ENCODE data around the gene ACAP2. TPM values are rescaled to one million over a fixed set of nuclear protein-coding genes. Genes with fewer than 3 reads are reported as not detected.

ACAP2 gene
- total RNA-seq, 1 donor from 2014 or later = 49.7 TPM

DNA sequence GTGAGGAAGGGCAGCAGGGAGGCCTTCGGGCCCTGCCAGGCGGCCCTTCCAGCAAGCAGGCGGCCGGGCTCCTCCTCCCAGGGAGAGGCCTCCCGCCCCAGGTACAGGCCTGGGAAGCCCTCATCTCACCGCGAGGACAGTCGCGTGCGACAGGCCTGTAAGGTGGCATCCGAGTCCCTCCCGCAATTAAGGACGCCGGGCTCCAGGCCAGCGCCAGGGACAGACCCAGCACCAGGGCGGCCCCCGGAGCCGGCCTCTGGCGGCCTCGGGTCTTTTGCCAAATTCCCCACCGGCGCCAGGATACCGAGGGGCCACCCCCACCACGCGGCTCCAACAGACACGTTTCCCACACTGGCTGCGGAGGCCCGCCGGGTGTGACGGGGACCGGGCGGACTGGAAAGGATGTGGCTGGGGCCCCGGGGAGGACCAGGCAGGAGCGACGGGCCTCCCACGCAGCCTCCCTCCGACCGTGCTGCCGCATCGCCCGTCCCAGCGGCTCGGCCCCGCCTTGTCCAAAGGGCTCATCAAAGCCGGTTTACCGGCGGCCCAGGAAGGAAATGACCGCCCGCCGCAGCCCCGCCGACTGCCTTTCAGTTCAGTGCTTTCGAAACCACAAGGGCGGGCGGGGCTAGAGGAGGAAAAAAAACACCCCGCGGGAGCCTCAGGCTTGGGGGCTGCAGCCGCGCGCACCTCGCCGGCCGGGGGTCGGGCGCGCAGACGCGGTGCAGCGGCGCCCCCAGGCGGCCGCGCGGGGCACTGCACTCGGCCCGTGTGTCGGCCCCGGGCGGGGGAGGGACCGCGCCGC, 183.1 kb downstream of the ACAP2 start:
- Mint-ChIP-seq H3K4me3 (peak overlapping the region; percentile 63), H3K36me3 (no peaks in the 10 kb centered on the region), H3K4me1 (peaks cover 26% of the 10 kb centered on the region), H3K9me3 (no peaks in the 10 kb centered on the region), H3K27ac (peak overlapping the region; percentile 90), H3K27me3 (ENCODE audit: low read depth) (no peaks in the 10 kb centered on the region)
- DNase-seq (ENCODE audit: low spot score in 2 of 2, unreplicated experiment in 2 of 2) = peak; percentile 91 to 94
- TF ChIP-seq, protein P1, sequence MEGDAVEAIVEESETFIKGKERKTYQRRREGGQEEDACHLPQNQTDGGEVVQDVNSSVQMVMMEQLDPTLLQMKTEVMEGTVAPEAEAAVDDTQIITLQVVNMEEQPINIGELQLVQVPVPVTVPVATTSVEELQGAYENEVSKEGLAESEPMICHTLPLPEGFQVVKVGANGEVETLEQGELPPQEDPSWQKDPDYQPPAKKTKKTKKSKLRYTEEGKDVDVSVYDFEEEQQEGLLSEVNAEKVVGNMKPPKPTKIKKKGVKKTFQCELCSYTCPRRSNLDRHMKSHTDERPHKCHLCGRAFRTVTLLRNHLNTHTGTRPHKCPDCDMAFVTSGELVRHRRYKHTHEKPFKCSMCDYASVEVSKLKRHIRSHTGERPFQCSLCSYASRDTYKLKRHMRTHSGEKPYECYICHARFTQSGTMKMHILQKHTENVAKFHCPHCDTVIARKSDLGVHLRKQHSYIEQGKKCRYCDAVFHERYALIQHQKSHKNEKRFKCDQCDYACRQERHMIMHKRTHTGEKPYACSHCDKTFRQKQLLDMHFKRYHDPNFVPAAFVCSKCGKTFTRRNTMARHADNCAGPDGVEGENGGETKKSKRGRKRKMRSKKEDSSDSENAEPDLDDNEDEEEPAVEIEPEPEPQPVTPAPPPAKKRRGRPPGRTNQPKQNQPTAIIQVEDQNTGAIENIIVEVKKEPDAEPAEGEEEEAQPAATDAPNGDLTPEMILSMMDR (IDR thresholded peaks at IDR 0.05; ENCODE audit: unreplicated experiment) = peak; percentile 75

DNA sequence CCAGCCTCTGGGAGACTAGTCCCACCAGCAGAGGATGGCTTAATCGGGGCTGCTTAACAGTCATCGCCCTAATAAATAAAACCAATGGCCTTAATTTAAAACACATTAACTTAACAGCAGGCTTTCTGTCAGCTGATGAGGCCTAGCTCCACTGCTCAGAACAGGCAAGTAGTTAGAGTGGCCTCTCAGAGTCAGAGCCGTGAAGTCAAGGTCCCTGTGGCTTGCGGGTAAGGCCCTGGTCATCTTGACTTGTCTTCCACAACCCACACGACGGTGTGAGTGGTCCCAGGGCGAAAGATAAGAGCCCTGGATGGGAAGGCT, 183.7 kb downstream of the ACAP2 start:
- peaks cover 29% of the 10 kb centered on the region for H3K4me1 Mint-ChIP-seq
- peak overlapping the region; percentile 90 for H3K27ac Mint-ChIP-seq
- H3K27me3 Mint-ChIP-seq (ENCODE audit: low read depth) = no peaks in the 10 kb centered on the region
- TF ChIP-seq, protein P1 (IDR thresholded peaks at IDR 0.05; ENCODE audit: unreplicated experiment) = no peak
- H3K4me3 Mint-ChIP-seq = peak overlapping the region; percentile 42
- H3K9me3 Mint-ChIP-seq = no peaks in the 10 kb centered on the region
- H3K36me3 Mint-ChIP-seq = no peaks in the 10 kb centered on the region
- DNase-seq (ENCODE audit: low spot score in 2 of 2, unreplicated experiment in 2 of 2) = no peak

DNA sequence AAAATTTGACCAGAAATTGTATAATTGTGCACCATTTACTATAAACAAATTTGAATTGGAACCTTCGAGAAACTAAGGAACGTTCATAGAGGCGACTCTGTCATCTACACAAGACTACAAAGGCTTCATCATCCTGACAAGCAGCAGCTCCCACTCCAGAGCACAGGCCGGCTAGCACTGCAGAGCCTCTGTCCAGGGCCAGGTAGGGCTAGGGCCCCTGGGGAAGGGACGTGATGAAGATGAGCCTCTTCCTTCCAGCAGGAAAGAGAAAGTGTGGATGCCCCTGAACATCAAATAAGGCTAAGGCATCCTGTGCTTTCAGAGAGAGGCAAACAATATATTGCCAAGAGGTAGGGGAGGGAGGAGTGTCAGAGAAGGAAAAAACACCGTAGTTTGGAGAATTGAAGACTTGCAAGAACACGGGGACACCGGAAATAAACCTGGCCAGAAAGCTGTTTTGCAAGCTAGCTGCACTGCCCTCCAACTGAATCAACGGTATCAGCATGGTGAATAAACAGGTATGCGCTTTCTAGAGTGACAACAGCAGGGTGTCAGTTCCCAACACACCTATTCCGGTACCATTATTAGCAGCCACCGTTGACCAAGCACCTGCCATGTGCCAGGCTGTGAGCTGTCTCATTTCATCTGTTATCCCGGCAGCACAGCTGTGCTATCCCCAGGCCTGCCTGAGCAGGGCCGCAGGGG, 184.2 kb downstream of the ACAP2 start:
- Mint-ChIP-seq H3K4me3 (peak overlapping the region; percentile 42), H3K4me1 (peaks cover 30% of the 10 kb centered on the region), H3K9me3 (no peaks in the 10 kb centered on the region), H3K27me3 (ENCODE audit: low read depth) (no peaks in the 10 kb centered on the region), H3K36me3 (no peaks in the 10 kb centered on the region), H3K27ac (peak overlapping the region; percentile 90)
- TF ChIP-seq, protein P1 (IDR thresholded peaks at IDR 0.05; ENCODE audit: unreplicated experiment) = no peak
- peak in 1 of 2 experiments; percentile 42 for DNase-seq (ENCODE audit: low spot score in 2 of 2, unreplicated experiment in 2 of 2)

GRCh38 chr3:195257454-195258448, 185.1 kb downstream of the ACAP2 start:
- Mint-ChIP-seq H3K4me1 (peaks cover 35% of the 10 kb centered on the region), H3K27me3 (ENCODE audit: low read depth) (no peaks in the 10 kb centered on the region), H3K4me3 (no peak overlapping the region), H3K9me3 (no peaks in the 10 kb centered on the region), H3K36me3 (no peaks in the 10 kb centered on the region), H3K27ac (peak overlapping the region; percentile 90)
- TF ChIP-seq, protein P1 (IDR thresholded peaks at IDR 0.05; ENCODE audit: unreplicated experiment) = no peak
- peak in 1 of 2 experiments; percentile 29 for DNase-seq (ENCODE audit: low spot score in 2 of 2, unreplicated experiment in 2 of 2)
